ENCODE results near the gene KCNK1.

The KCNK1 gene

DNA sequence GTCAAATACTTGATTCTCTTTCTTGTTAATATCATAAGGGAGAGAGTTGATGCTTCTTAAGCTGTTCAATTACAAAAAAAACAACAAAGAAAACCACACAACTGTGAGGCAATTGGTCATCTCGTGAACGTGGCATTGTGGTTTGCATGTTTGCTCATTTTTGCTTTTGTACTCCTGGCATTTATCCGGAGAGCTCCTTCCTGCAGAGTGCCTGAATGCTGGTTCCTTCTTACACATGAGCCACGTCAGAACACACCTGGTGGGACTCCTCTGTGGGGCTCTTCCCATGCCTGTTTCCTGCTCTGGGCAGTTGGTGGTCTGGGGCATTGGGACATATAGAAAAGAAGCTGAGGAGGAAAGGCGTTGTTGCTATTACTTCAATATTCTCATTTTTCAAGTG lies 25.7 kb downstream of the KCNK1 start:
- Histone ChIP-seq H3K79me2 (no peaks in the 10 kb centered on the region), H3K9ac (no peak overlapping the region), H3K9me3 (ENCODE audit: control insufficient read depth, low read length) (no peaks in the 10 kb centered on the region), H3K27me3 (ENCODE audit: control insufficient read depth, insufficient read depth, low read length) (no peaks in the 10 kb centered on the region), H3K36me3 (ENCODE audit: control insufficient read depth, insufficient read depth, low read length) (no peaks in the 10 kb centered on the region), H3K4me2 (ENCODE audit: low read length) (no peak overlapping the region), H3K4me3 (ENCODE audit: low read depth, low read length) (no peak overlapping the region), H3K4me1 (no peaks in the 10 kb centered on the region), H2AFZ (no peak overlapping the region), H3K27ac (no peak overlapping the region)
- TF ChIP-seq, protein P1, sequence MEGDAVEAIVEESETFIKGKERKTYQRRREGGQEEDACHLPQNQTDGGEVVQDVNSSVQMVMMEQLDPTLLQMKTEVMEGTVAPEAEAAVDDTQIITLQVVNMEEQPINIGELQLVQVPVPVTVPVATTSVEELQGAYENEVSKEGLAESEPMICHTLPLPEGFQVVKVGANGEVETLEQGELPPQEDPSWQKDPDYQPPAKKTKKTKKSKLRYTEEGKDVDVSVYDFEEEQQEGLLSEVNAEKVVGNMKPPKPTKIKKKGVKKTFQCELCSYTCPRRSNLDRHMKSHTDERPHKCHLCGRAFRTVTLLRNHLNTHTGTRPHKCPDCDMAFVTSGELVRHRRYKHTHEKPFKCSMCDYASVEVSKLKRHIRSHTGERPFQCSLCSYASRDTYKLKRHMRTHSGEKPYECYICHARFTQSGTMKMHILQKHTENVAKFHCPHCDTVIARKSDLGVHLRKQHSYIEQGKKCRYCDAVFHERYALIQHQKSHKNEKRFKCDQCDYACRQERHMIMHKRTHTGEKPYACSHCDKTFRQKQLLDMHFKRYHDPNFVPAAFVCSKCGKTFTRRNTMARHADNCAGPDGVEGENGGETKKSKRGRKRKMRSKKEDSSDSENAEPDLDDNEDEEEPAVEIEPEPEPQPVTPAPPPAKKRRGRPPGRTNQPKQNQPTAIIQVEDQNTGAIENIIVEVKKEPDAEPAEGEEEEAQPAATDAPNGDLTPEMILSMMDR (IDR thresholded peaks at IDR 0.05): no peak

DNA sequence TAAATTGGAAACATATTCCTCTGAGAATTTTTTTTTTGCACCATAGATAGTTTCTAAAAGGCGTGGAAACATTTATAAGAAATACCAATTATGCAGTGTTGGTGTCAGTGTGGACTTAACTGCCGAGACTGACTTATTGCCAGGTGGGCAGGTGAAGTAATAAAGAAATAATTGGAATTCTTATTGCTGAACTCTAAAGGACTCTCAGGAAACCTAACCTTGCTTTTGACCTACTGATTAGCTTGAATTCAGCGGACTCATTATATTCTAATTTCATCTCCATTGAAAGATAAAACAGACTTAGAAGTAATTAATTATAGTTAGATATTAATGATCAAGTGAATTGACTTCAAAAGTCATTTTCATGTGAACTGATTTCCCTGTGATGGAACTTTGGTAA lies 26.3 kb downstream of the KCNK1 start:
- Histone ChIP-seq H3K27me3 (ENCODE audit: control insufficient read depth, insufficient read depth, low read length) (no peaks in the 10 kb centered on the region), H3K27ac (no peak overlapping the region), H3K36me3 (ENCODE audit: control insufficient read depth, insufficient read depth, low read length) (no peaks in the 10 kb centered on the region), H3K9ac (no peak overlapping the region), H3K9me3 (ENCODE audit: control insufficient read depth, low read length) (no peaks in the 10 kb centered on the region), H3K79me2 (no peaks in the 10 kb centered on the region), H3K4me3 (ENCODE audit: low read depth, low read length) (no peak overlapping the region), H3K4me1 (no peaks in the 10 kb centered on the region), H2AFZ (no peak overlapping the region), H3K4me2 (ENCODE audit: low read length) (no peak overlapping the region)
- TF ChIP-seq, protein P1 (IDR thresholded peaks at IDR 0.05): no peak

DNA sequence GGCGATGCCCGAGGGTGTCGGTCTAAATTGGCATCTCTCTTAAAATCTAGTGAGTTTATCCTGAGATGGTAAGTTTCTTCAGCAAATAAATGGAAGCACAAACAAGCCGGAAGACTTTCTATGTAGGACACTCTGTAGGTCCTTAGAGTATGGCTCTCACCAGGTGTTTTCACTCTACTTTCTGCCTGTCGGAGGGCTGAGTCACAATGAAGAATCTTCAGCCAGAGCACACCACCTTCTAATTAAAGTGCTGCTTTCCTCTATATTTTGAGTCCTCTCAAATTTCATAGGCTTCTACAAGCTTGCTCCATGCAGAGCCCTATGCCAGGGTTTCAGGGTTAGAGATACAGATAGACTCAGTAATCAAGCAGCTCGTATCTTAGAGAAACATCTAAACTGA lies 27.1 kb downstream of the KCNK1 start:
- TF ChIP-seq, protein P1 (IDR thresholded peaks at IDR 0.05): no peak
- Histone ChIP-seq H3K9ac (no peak overlapping the region), H2AFZ (no peak overlapping the region), H3K36me3 (ENCODE audit: control insufficient read depth, insufficient read depth, low read length) (no peaks in the 10 kb centered on the region), H3K9me3 (ENCODE audit: control insufficient read depth, low read length) (no peaks in the 10 kb centered on the region), H3K4me3 (ENCODE audit: low read depth, low read length) (no peak overlapping the region), H3K4me1 (no peaks in the 10 kb centered on the region), H3K27me3 (ENCODE audit: control insufficient read depth, insufficient read depth, low read length) (no peaks in the 10 kb centered on the region), H3K79me2 (no peaks in the 10 kb centered on the region), H3K27ac (no peak overlapping the region), H3K4me2 (ENCODE audit: low read length) (no peak overlapping the region)

DNA sequence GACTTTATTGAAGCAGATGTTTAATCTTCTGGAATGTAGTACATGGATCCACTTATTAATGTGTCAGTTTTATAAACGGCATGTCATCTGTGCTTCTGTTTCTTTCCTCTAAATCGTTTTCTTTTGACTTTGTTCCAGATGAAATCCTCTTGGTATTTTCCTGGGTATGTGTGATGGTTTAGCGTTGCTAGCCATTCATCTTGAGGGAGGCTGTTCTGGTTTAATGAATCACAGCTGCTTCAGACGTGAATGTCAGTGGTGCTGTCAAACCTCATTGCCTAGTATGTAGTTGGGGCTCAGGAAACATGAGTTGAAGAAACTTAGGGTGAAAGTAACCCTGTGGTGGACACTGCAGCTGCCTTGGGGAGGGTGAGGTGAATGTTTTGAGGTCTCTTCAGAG lies 33.2 kb downstream of the KCNK1 start:
- no peaks in the 10 kb centered on the region for H3K4me1 ChIP-seq

DNA sequence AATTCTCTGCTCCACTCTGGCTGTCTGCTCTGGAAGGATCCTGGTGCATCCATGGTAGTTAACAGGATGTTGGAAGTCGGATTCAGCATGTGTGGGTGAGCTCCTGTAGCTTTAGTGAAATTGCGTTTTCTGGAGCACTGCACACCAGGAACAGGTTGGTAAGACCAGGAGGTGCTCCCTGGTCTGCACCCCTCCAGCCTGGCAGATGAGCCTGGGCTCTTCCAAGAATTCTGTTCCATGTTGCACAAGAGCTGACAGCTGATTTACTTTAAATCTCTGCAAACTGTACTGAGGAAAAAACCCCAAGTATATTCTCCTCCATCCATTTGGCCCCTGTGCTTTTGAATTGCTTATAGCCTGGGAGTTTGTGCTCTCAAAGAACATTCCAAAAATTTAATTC lies 33.7 kb downstream of the KCNK1 start:
- no peaks in the 10 kb centered on the region for H3K27me3 ChIP-seq (ENCODE audit: control insufficient read depth, insufficient read depth, low read length)
- no peaks in the 10 kb centered on the region for H3K36me3 ChIP-seq (ENCODE audit: control insufficient read depth, insufficient read depth, low read length)
- H3K27ac ChIP-seq: no peak overlapping the region
- H3K4me2 ChIP-seq (ENCODE audit: low read length): no peak overlapping the region
- H3K9me3 ChIP-seq (ENCODE audit: control insufficient read depth, low read length): no peaks in the 10 kb centered on the region
- H3K9ac ChIP-seq: no peak overlapping the region
- TF ChIP-seq, protein P1 (IDR thresholded peaks at IDR 0.05): no peak
- no peak overlapping the region for H3K4me3 ChIP-seq (ENCODE audit: low read depth, low read length)
- no peak overlapping the region for H2AFZ ChIP-seq
- H3K4me1 ChIP-seq: no peaks in the 10 kb centered on the region
- no peaks in the 10 kb centered on the region for H3K79me2 ChIP-seq

More for the DNA sequence above, 33.2 kb downstream of the KCNK1 start:
- no peak overlapping the region for H3K27ac ChIP-seq
- no peak overlapping the region for H3K4me3 ChIP-seq (ENCODE audit: low read depth, low read length)
- no peak overlapping the region for H2AFZ ChIP-seq
- no peak overlapping the region for H3K9ac ChIP-seq
- no peak overlapping the region for H3K4me2 ChIP-seq (ENCODE audit: low read length)
- H3K79me2 ChIP-seq: no peaks in the 10 kb centered on the region
- TF ChIP-seq, protein P1 (IDR thresholded peaks at IDR 0.05): no peak
- H3K27me3 ChIP-seq (ENCODE audit: control insufficient read depth, insufficient read depth, low read length): no peaks in the 10 kb centered on the region
- H3K36me3 ChIP-seq (ENCODE audit: control insufficient read depth, insufficient read depth, low read length): no peaks in the 10 kb centered on the region
- no peaks in the 10 kb centered on the region for H3K9me3 ChIP-seq (ENCODE audit: control insufficient read depth, low read length)

Data from parathyroid adenoma (tissue), 2 donors.